Epidermal melanocyte (primary cell): ENCODE measurements around the gene NXF2.
"Not testable (repeated sequence)": the region's sequence is repeated elsewhere in the genome, so short reads cannot be mapped to it uniquely, and the experiment has no call there.

Experiments used
- DNase-seq: peaks from one replicate; pipeline ENCODE4 v3.0.0; 2011; ENCODE audit warnings: low spot score; ENCODE audit not compliant: insufficient read length

The NXF2 gene

GRCh38 chrX:102246893-102247292 is at the start of gene NXF2:
Gene NXF2 (plus strand): TSS chrX:102247167. CDS start chrX:102307079, 59,912 bp downstream.
- DNase-seq: not testable (repeated sequence)

GRCh38 chrX:102207940-102208339 is 39.0 kb upstream of the NXF2 start:
- not testable (repeated sequence) for DNase-seq

DNA sequence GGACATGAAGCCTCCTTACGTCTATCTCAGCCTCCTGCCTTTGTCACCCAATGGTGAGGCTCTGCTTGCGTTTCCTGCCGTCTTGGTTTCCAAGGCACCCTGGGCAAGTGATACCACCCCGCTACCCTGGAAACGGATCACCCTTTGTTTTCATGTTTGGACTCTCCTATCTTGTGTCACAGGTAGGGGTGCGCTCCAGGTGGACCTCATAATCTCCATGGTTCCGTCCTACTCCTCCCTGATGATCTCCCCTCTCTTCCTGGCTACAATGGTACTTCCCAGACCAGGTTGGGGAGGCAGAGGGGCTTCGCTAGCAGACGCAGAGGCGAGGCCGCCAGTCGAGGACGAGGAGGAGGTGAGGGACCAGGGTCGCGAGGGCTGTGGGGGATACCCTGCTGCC is 32.0 kb upstream of the NXF2 start, which contains the start of gene TCP11X1:
Gene TCP11X1, plus strand, starts transcription at position 316 of the 400 bp plus-strand sequence.
- DNase-seq: not testable (repeated sequence)

DNA sequence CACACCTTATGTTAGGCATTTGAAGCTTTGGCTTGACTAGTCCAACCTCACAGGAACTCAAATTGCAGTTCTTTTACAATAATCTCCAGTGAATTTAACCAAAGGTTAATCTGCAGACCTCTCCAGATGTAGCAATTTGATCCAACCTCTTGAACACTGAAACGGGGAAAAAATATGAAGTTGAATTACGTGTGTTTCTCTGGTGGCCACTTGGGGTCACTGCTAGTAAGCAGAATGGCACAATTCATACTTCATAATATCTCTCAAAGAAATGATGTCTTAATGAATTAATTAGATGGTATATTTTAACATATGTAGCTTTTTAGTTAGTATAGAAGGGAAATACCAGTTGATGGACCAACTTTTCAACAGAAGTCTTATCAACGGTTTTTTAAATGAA is 30.5 kb upstream of the NXF2 start:
- not testable (repeated sequence) for DNase-seq

DNA sequence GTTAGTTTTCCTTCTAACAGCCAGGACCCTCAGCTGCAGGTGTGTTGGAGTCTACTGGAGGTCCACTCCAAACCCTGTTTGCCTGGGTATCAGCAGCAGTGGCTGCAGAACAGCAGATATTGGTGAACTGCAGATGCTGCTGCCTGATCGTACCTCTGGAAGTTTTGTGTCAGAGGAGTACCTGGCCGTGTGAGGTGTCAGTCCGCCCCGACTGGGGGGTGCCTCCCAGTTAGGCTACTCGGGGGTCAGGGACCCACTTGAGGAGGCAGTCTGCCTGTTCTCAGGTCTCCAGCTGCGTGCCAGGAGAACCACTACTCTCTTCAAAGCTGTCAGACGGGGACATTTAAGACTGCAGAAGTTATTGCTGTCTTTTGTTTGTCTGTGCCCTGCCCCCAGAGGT is 11.3 kb upstream of the NXF2 start:
- DNase-seq: not testable (repeated sequence)

- DNase-seq: not testable (repeated sequence)
Observed at GRCh38 chrX:102240265-102240664, 6.7 kb upstream of the NXF2 start.

DNA sequence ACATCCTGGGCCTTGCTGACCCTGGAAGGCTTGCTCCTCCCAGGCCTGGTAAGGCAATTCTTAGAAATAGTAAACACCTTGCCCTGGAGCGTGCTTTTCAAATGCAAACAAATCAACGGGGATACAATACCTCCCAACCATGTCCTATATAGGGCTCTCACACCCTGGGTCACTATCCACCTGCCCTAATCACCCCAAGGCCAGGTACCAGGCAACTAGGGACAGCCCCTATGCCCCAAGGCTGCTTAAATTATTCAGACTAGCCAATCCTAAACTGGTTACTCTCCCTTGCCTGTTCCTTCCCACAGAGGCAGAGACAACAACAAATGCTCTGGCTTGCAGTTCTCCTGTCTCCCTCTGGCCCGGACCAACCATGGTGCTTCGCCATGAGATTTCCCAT is 25.3 kb downstream of the NXF2 start:
- DNase-seq: not testable (repeated sequence)

DNA sequence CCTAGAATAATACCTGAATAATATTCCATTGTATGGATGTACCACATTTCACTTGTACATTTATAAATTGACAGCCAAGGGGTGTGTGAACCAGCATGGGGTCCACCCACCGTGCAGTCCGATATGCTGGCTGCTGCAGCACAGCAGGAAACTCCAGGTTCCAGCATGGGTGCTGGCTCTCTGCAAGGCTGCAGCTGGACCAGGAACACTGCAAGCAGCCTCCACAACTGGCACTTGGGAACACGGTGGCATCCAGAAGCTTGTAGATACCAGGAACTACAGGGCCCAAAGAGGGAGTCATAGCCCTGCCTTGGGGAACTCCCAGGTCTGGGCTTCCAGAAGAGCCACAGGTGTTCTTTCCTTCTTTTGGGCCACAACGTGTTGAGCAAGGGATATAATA is 91.2 kb downstream of the NXF2 start:
- DNase-seq: no peak

- no peak for DNase-seq
Observed at GRCh38 chrX:102339312-102340298, 92.6 kb downstream of the NXF2 start.

GRCh38 chrX:102341867-102342266 is 94.9 kb downstream of the NXF2 start:
- no peak for DNase-seq

DNA sequence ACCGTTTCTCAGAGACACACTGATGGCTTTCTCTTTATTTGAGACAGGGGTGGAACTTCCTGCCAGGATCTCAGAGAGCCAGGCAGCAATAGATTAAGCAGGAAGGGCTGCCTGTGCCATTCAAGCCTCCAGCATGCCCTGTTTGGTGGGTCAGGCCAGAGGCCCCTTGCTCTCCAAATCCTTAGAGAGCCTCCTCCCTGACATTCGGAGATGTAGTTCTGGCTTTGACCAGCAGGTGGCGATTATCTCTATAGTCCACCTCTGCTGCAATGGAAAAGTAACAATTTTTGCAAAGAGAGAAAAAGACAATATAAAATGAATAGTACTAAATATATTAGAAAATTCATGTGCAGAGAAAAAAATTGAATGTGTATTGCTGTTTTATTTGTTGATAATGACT is 98.9 kb downstream of the NXF2 start:
- no peak for DNase-seq
